ENCODE results near the gene ASCC1.
"Not testable (repeated sequence)": the region's sequence is repeated elsewhere in the genome, so short reads cannot be mapped to it uniquely, and the experiment has no call there.

ASCC1 gene

DNA sequence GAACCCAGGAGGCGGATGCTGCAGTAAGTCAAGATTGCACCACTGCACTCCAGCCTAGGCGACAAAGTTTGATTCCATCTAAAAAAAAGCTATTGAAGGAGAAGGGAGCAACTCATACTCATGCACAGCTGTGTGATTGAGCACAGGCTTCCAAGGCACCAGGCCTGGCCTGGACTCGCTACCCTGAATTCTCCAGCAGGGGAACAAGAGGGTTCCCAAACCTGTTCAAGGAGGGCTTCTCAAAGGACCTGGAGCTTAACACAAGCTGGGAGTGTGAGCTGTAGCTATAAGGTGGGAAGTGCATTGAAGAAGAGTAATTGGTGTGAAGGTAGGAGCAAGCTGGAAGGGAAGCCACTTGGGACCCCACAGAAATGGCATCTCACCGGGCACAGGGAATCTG is 42.5 kb upstream of the ASCC1 start:
- Histone ChIP-seq H3K4me3 (ENCODE audit: low read depth in 1 of 2, low read length in 2 of 2) (no peak overlapping the region), H3K9me3 (ENCODE audit: control insufficient read depth in 1 of 2, low read length in 2 of 2) (no peaks in the 10 kb centered on the region), H3K36me3 (ENCODE audit: control insufficient read depth in 1 of 2, insufficient read depth in 2 of 2, low read length in 2 of 2) (no peaks in the 10 kb centered on the region), H3K27ac (ENCODE audit: low read depth, low read length) (no peak overlapping the region), H3K4me1 (ENCODE audit: control insufficient read depth in 1 of 2, insufficient read depth in 2 of 2, low read length in 2 of 2) (peaks cover 47 to 57% of the 10 kb centered on the region in 2 donors), H3K27me3 (ENCODE audit: control insufficient read depth in 1 of 2, insufficient read depth in 2 of 2, low read length in 2 of 2) (no peaks in the 10 kb centered on the region), H3K9ac (ENCODE audit: low read depth in 1 of 2, low read length in 2 of 2) (no peak overlapping the region)

DNA sequence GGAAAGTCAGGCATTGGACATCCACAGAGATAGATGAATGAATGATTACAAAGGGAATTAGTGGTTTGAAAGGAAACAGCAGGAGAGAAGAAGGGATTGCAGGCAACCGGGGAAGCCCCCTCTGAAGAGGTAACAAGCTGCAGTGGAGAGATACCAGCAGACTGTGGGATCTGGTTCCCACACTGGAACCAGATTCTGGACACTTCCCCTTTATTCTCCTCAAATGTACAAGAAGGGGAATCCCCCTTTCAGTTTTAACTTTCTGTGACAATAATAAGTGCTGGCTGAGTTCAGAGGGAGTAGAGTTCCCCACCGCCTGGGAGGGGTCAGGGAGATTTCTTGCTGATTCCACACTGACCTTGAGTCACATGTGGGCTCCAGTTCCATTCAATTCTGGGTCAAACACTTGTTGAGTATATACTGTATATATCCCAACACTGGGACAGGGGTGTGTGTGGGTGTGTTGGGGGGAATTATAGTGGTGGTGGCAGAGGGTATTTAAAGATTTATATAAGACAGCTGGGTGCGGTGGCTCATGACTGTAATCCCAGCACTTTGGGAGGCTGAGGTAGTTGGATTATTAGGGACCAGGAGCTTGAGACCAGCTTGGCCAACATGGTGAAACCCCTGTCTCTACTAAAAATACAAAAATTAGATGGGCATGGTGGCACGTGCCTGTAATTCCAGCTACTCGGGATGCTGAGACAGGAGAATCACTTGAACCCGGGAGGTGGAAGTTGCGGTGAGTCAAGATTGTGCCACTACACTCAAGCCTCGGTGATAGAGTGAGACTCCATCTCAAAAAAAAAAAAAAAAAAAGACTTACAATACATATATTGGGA is 41.2 kb upstream of the ASCC1 start:
- H3K9ac ChIP-seq (ENCODE audit: low read depth in 1 of 2, low read length in 2 of 2): no peak overlapping the region
- H3K4me1 ChIP-seq (ENCODE audit: control insufficient read depth in 1 of 2, insufficient read depth in 2 of 2, low read length in 2 of 2): peaks cover 47 to 52% of the 10 kb centered on the region in 2 donors
- no peak overlapping the region for H3K4me3 ChIP-seq (ENCODE audit: low read depth in 1 of 2, low read length in 2 of 2)
- no peaks in the 10 kb centered on the region for H3K9me3 ChIP-seq (ENCODE audit: control insufficient read depth in 1 of 2, low read length in 2 of 2)
- H3K36me3 ChIP-seq (ENCODE audit: control insufficient read depth in 1 of 2, insufficient read depth in 2 of 2, low read length in 2 of 2): no peaks in the 10 kb centered on the region
- H3K27ac ChIP-seq (ENCODE audit: low read depth, low read length): no peak overlapping the region
- no peaks in the 10 kb centered on the region for H3K27me3 ChIP-seq (ENCODE audit: control insufficient read depth in 1 of 2, insufficient read depth in 2 of 2, low read length in 2 of 2)

DNA sequence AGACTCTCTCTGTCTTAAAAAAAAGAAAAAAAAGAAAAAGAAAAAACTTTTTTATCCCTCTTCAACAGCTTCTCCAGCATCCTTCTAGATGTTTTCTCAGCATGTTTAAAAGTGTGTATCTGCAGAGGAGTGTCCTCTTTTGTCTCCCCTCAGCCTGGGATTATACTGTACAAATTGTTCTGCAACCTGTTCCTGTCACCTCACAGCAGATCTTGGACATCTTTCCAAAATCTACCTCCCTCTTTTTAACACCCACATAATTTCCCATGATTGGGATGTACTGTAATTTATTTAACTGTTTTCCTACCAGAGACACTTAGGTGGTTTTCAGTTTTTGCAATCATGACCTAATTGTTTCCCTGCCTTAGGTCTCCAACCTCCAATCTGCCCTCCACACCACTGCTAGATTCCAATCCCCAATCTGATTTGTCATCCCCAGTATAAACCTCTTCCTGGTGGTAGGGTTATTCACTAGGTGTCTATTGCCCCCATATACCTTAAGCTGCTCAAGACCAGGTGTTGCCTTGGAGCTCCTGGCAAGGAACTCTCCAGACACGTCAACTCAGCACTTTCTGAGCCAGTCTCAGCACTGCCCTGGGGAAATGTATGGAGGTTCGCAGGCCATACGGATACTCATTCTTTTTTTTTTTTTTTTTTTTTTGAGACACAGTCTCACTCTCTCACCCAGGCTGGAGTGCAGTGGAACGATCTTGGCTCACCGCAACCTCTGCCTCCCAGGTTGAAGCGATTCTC is 40.1 kb upstream of the ASCC1 start:
- Histone ChIP-seq H3K9me3 (ENCODE audit: control insufficient read depth in 1 of 2, low read length in 2 of 2) (no peaks in the 10 kb centered on the region), H3K4me3 (ENCODE audit: low read depth in 1 of 2, low read length in 2 of 2) (no peak overlapping the region), H3K9ac (ENCODE audit: low read depth in 1 of 2, low read length in 2 of 2) (no peak overlapping the region), H3K36me3 (ENCODE audit: control insufficient read depth in 1 of 2, insufficient read depth in 2 of 2, low read length in 2 of 2) (no peaks in the 10 kb centered on the region), H3K27me3 (ENCODE audit: control insufficient read depth in 1 of 2, insufficient read depth in 2 of 2, low read length in 2 of 2) (no peaks in the 10 kb centered on the region), H3K27ac (ENCODE audit: low read depth, low read length) (no peak overlapping the region), H3K4me1 (ENCODE audit: control insufficient read depth in 1 of 2, insufficient read depth in 2 of 2, low read length in 2 of 2) (peaks cover 37 to 41% of the 10 kb centered on the region in 2 donors)

DNA sequence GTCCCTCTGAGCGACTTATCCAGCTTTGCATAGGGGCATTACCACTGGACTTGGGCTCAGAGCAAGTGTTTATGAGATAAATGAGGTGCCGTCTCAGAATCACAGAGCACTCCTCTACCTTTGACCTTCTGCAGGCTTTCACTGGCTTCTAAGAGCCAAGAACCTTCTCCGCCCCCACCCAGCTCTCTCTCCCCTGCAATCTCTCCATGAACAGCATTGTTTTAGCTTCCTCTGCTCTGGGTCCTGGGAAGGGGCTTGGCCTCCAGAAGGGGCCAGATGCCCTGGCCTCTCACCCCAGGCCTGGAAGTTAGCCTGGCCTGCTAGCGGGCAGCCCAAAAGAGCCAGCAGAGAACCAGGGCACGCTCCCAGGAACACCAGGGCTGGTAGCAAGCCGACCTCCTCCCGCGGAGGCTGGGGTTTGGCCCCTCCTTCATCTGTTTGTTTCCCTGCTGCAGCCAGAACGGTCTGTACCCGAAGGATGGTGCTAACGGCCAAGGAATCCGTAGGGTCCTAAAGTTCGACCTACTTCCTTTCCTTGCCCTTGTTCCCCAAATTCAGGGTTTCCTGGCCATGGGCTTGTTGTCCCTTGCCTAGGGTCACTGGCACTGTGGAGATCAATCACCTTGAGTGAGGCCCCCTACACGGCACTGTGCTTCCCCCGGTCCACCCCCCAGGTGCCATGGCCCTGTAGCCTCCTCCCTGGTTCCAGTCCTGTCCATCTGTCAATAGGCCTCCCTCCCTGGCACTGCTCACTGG is 38.9 kb upstream of the ASCC1 start:
- Histone ChIP-seq H3K27me3 (ENCODE audit: control insufficient read depth in 1 of 2, insufficient read depth in 2 of 2, low read length in 2 of 2) (no peaks in the 10 kb centered on the region), H3K27ac (ENCODE audit: low read depth, low read length) (peak overlapping the region; percentile 64), H3K36me3 (ENCODE audit: control insufficient read depth in 1 of 2, insufficient read depth in 2 of 2, low read length in 2 of 2) (no peaks in the 10 kb centered on the region), H3K4me1 (ENCODE audit: control insufficient read depth in 1 of 2, insufficient read depth in 2 of 2, low read length in 2 of 2) (peaks cover 29 to 37% of the 10 kb centered on the region in 2 donors), H3K9me3 (ENCODE audit: control insufficient read depth in 1 of 2, low read length in 2 of 2) (no peaks in the 10 kb centered on the region), H3K9ac (ENCODE audit: low read depth in 1 of 2, low read length in 2 of 2) (peak overlapping the region; percentile 26 to 65), H3K4me3 (ENCODE audit: low read depth in 1 of 2, low read length in 2 of 2) (peak overlapping the region; percentile 37 to 57)

DNA sequence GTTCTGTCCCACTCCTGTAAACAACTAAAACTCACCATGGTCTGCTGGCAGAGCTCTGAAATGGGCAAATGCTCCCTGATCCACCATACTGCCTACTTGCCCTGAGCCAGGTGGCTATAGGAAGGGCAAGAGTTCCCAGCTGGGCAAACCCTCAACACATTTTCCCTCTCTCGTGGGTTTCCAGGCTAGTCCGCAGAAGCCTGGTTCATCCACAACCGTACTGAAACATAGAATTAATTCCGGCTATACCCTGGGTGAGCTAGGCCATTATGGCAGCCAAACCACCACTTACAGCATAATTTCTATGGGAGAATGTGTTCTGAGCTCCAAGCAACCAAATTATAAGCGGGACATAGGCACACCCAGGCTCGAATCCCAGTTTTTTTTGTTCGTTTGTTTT is 37.5 kb upstream of the ASCC1 start:
- Histone ChIP-seq H3K36me3 (ENCODE audit: control insufficient read depth in 1 of 2, insufficient read depth in 2 of 2, low read length in 2 of 2) (no peaks in the 10 kb centered on the region), H3K27ac (ENCODE audit: low read depth, low read length) (no peak overlapping the region), H3K4me3 (ENCODE audit: low read depth in 1 of 2, low read length in 2 of 2) (no peak overlapping the region), H3K9me3 (ENCODE audit: control insufficient read depth in 1 of 2, low read length in 2 of 2) (no peaks in the 10 kb centered on the region), H3K9ac (ENCODE audit: low read depth in 1 of 2, low read length in 2 of 2) (no peak overlapping the region), H3K4me1 (ENCODE audit: control insufficient read depth in 1 of 2, insufficient read depth in 2 of 2, low read length in 2 of 2) (peaks cover 30 to 37% of the 10 kb centered on the region in 2 donors), H3K27me3 (ENCODE audit: control insufficient read depth in 1 of 2, insufficient read depth in 2 of 2, low read length in 2 of 2) (no peaks in the 10 kb centered on the region)

DNA sequence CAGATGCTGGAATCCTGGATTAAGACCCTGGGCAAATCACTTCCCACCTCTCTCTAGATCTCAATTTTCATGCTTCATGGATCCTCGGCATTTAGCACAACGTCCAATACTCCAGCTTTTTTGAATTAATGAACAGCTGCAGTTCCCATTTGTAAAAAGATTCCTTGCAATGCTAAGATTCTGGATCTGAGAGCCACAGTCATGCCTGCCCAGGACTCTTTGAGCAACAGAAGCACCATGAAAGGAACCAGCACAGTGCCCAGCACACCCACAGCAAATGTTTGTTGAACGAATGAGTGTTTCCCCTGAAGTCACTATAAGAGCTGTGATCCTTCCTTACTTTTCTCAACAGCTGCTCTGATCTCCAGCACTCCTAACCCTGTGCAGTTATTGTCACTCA is 36.9 kb upstream of the ASCC1 start:
- Histone ChIP-seq H3K27ac (ENCODE audit: low read depth, low read length) (no peak overlapping the region), H3K9me3 (ENCODE audit: control insufficient read depth in 1 of 2, low read length in 2 of 2) (no peaks in the 10 kb centered on the region), H3K27me3 (ENCODE audit: control insufficient read depth in 1 of 2, insufficient read depth in 2 of 2, low read length in 2 of 2) (no peaks in the 10 kb centered on the region), H3K36me3 (ENCODE audit: control insufficient read depth in 1 of 2, insufficient read depth in 2 of 2, low read length in 2 of 2) (no peaks in the 10 kb centered on the region), H3K9ac (ENCODE audit: low read depth in 1 of 2, low read length in 2 of 2) (no peak overlapping the region), H3K4me1 (ENCODE audit: control insufficient read depth in 1 of 2, insufficient read depth in 2 of 2, low read length in 2 of 2) (peaks cover 36 to 43% of the 10 kb centered on the region in 2 donors), H3K4me3 (ENCODE audit: low read depth in 1 of 2, low read length in 2 of 2) (no peak overlapping the region)

DNA sequence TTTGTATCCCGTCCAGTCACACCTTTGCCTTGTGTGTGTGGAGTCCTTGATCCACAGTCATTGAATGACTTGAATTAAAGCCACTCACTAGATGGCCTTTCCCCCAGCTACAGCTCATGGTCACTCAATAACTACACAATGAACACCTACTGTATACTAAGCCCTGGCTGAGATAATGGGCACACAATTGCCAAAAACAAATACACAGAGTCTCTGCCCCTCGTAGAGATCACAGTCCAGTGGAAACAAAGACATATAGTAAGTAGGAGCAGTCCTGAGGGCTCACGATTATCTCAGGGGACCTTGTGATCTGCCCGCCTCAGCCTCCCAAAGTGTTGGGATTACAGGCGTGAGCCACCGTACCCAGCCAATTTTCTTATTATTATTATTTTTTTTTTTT is 35.6 kb upstream of the ASCC1 start:
- Histone ChIP-seq H3K4me3 (ENCODE audit: low read depth in 1 of 2, low read length in 2 of 2) (no peak overlapping the region), H3K27ac (ENCODE audit: low read depth, low read length) (no peak overlapping the region), H3K9ac (ENCODE audit: low read depth in 1 of 2, low read length in 2 of 2) (no peak overlapping the region), H3K36me3 (ENCODE audit: control insufficient read depth in 1 of 2, insufficient read depth in 2 of 2, low read length in 2 of 2) (no peaks in the 10 kb centered on the region), H3K4me1 (ENCODE audit: control insufficient read depth in 1 of 2, insufficient read depth in 2 of 2, low read length in 2 of 2) (peaks cover 39 to 47% of the 10 kb centered on the region in 2 donors), H3K27me3 (ENCODE audit: control insufficient read depth in 1 of 2, insufficient read depth in 2 of 2, low read length in 2 of 2) (no peaks in the 10 kb centered on the region), H3K9me3 (ENCODE audit: control insufficient read depth in 1 of 2, low read length in 2 of 2) (no peaks in the 10 kb centered on the region)

DNA sequence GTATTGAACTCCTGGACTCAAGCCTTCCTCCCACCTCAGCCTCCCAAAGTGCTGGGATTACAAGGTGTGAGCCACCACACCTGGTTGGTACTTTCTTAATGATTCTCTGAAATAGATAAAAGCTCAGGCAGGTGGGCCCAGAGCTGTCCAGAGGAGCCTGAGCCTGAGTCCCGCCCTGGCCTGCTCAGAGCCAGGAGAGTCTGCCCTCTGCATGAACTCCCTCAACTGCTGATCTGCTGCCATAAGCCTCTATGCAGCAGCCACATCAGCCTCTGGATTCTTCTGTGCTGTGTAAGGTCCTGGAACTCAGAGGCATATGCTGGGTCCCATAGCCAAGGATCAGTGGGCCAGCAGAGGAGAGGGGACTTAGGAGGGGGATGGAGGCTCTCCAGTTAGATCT is 34.6 kb upstream of the ASCC1 start:
- Histone ChIP-seq H3K4me3 (ENCODE audit: low read depth in 1 of 2, low read length in 2 of 2) (no peak overlapping the region), H3K27me3 (ENCODE audit: control insufficient read depth in 1 of 2, insufficient read depth in 2 of 2, low read length in 2 of 2) (no peaks in the 10 kb centered on the region), H3K27ac (ENCODE audit: low read depth, low read length) (no peak overlapping the region), H3K9me3 (ENCODE audit: control insufficient read depth in 1 of 2, low read length in 2 of 2) (no peaks in the 10 kb centered on the region), H3K9ac (ENCODE audit: low read depth in 1 of 2, low read length in 2 of 2) (no peak overlapping the region), H3K4me1 (ENCODE audit: control insufficient read depth in 1 of 2, insufficient read depth in 2 of 2, low read length in 2 of 2) (peaks cover 47 to 54% of the 10 kb centered on the region in 2 donors), H3K36me3 (ENCODE audit: control insufficient read depth in 1 of 2, insufficient read depth in 2 of 2, low read length in 2 of 2) (no peaks in the 10 kb centered on the region)

DNA sequence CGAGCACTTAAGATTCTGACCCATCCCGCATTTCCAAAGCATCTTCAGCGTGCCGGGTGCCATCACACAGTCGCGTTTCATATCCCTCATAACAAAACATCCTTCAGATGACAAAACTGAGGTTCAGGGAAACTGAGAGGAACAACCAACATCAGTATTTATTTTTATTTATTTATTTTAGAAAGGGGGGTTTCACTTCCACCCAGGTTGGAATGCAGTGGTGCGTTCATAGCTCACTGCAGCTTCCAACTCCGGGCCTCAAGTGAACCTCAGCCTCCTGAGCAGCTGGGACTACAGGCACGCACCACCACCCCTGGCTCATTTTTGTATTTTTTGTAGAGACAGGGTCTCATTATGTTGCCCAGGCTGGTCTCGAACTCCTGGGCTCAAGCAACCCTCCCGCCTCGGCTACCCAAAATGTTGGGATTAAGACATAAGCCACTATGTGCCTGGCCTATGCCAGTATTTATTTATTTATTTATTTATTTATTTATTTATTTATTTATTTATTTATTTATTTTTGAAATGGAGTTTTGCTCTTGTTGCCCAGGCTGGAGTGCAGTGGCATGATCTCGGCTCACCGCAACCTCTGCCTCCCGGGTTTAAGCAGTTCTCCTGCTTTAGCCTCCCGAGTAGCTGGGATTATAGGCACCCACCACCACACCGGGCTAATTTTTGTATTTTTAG is 33.2 kb upstream of the ASCC1 start:
- not testable (repeated sequence) for H3K27me3 ChIP-seq (ENCODE audit: control insufficient read depth in 1 of 2, insufficient read depth in 2 of 2, low read length in 2 of 2); H3K36me3 ChIP-seq (ENCODE audit: control insufficient read depth in 1 of 2, insufficient read depth in 2 of 2, low read length in 2 of 2); H3K9me3 ChIP-seq (ENCODE audit: control insufficient read depth in 1 of 2, low read length in 2 of 2)
- H3K9ac ChIP-seq (ENCODE audit: low read depth in 1 of 2, low read length in 2 of 2): peak overlapping the region in 1 of 2 donors; percentile 54
- H3K4me1 ChIP-seq (ENCODE audit: control insufficient read depth in 1 of 2, insufficient read depth in 2 of 2, low read length in 2 of 2): peaks cover 44 to 52% of the 10 kb centered on the region in 2 donors
- H3K4me3 ChIP-seq (ENCODE audit: low read depth in 1 of 2, low read length in 2 of 2): peak overlapping the region in 1 of 2 donors; percentile 47
- peak overlapping the region; percentile 86 for H3K27ac ChIP-seq (ENCODE audit: low read depth, low read length)
